WTC11 (cell line): Measurements from ENCODE around the gene PLA1A.

Experiments used
- ATF1 ChIP-seq: sonication (generic); formaldehyde crosslinking; IDR thresholded peaks from 2 replicates; pipeline ENCODE4 v1.8.1; 2023; ENCODE audit warnings: mild to moderate bottlenecking, moderate library complexity, missing genetic modification reagents
- CREB1 ChIP-seq: sonication (generic); formaldehyde crosslinking; IDR thresholded peaks from 2 replicates; pipeline ENCODE4 v1.8.0; 2023; ENCODE audit warnings: mild to moderate bottlenecking, missing genetic modification reagents
- CTCF ChIP-seq: fragments of 200-600 bp; IDR thresholded peaks from 2 replicates; pipeline ENCODE4 v1.8.0; 2022; ENCODE audit warnings: antibody characterized with exemption
- E2F4 ChIP-seq: sonication (generic); formaldehyde crosslinking; IDR thresholded peaks from 2 replicates; pipeline ENCODE4 v1.8.1; 2022; ENCODE audit warnings: low read depth, mild to moderate bottlenecking, moderate library complexity, missing genetic modification reagents, borderline replicate concordance
- IRF2 ChIP-seq: sonication (generic); formaldehyde crosslinking; IDR thresholded peaks from 2 replicates; pipeline ENCODE4 v1.8.0; 2022; ENCODE audit warnings: low read depth, missing genetic modification reagents, borderline replicate concordance
- MAX ChIP-seq: sonication (generic); formaldehyde crosslinking; IDR thresholded peaks from 2 replicates; pipeline ENCODE4 v1.8.0; 2022; ENCODE audit warnings: mild to moderate bottlenecking, missing genetic modification reagents
- MXD4 ChIP-seq: fragments of 250-450 bp; sonication (Bioruptor Pico); IDR thresholded peaks from 2 replicates; pipeline ENCODE4 v1.8.0; 2021; ENCODE audit warnings: mild to moderate bottlenecking, moderate library complexity, borderline replicate concordance
- NFYB ChIP-seq: sonication (generic); formaldehyde crosslinking; conservative IDR thresholded peaks from 2 replicates; pipeline ENCODE4 v1.8.0; 2022; ENCODE audit warnings: low read depth, missing genetic modification reagents
- NR2C2 ChIP-seq: sonication (generic); formaldehyde crosslinking; IDR thresholded peaks from 2 replicates; pipeline ENCODE4 v1.8.0; 2022; ENCODE audit warnings: mild to moderate bottlenecking, missing genetic modification reagents
- ZNF281 ChIP-seq: sonication (generic); formaldehyde crosslinking; IDR thresholded peaks from 2 replicates; pipeline ENCODE4 v1.8.0; 2023; ENCODE audit warnings: mild to moderate bottlenecking, missing genetic modification reagents
- TF ChIP-seq, protein P1 (sequence below): sonication (generic); formaldehyde crosslinking; IDR thresholded peaks from 2 replicates; pipeline ENCODE4 v1.8.1; 2022; ENCODE audit warnings: low read depth, missing genetic modification reagents, borderline replicate concordance

GRCh38 chr3:119559441-119559963 is 38.2 kb upstream of the PLA1A start, which contains the start of gene CD80:
- TF ChIP-seq CREB1, result no peak
- TF ChIP-seq NFYB (CRISPR knock-in tag), result no peak
- no peak for TF ChIP-seq CTCF
- no peak for TF ChIP-seq E2F4
- TF ChIP-seq, protein P1, sequence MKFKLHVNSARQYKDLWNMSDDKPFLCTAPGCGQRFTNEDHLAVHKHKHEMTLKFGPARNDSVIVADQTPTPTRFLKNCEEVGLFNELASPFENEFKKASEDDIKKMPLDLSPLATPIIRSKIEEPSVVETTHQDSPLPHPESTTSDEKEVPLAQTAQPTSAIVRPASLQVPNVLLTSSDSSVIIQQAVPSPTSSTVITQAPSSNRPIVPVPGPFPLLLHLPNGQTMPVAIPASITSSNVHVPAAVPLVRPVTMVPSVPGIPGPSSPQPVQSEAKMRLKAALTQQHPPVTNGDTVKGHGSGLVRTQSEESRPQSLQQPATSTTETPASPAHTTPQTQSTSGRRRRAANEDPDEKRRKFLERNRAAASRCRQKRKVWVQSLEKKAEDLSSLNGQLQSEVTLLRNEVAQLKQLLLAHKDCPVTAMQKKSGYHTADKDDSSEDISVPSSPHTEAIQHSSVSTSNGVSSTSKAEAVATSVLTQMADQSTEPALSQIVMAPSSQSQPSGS (CRISPR knock-in tag), result no peak
- TF ChIP-seq ATF1 (CRISPR knock-in tag), result no peak
- no peak for TF ChIP-seq MAX (CRISPR knock-in tag)
- TF ChIP-seq IRF2, result no peak
- no peak for TF ChIP-seq NR2C2 (CRISPR knock-in tag)
- TF ChIP-seq MXD4 (CRISPR knock-in tag), result no peak
- no peak for TF ChIP-seq ZNF281
